Ishikawa (cell line): Measurements from ENCODE around the gene CLIP3.

Source experiments
- CEBPB ChIP-seq: IDR thresholded peaks from 2 replicates; pipeline ENCODE4 v1.6.1; 2012
- CREB1 ChIP-seq: IDR thresholded peaks from 2 replicates; pipeline ENCODE4 v1.6.1; 2012; ENCODE audit warnings: low read depth
- EGR1 ChIP-seq: IDR thresholded peaks from 2 replicates; pipeline ENCODE4 v1.6.1; 2012
- EP300 ChIP-seq: IDR thresholded peaks from 2 replicates; pipeline ENCODE4 v1.6.1; 2012; ENCODE audit warnings: borderline replicate concordance
- FOXM1 ChIP-seq: IDR thresholded peaks from 2 replicates; pipeline ENCODE4 v1.6.1; 2012; ENCODE audit warnings: low read depth, borderline replicate concordance
- NFIC ChIP-seq: IDR thresholded peaks from 2 replicates; pipeline ENCODE4 v1.6.1; 2012
- RAD21 ChIP-seq: IDR thresholded peaks from 2 replicates; pipeline ENCODE4 v1.6.1; 2012; ENCODE audit warnings: low read depth
- TAF1 ChIP-seq: IDR thresholded peaks from 2 replicates; pipeline ENCODE4 v1.6.1; 2012; ENCODE audit warnings: low read depth, mild to moderate bottlenecking
- TCF12 ChIP-seq: IDR thresholded peaks from 2 replicates; pipeline ENCODE4 v1.6.1; 2012; ENCODE audit warnings: low read depth
- TEAD4 ChIP-seq: IDR thresholded peaks from 2 replicates; pipeline ENCODE4 v1.6.1; 2012
- YY1 ChIP-seq: IDR thresholded peaks from 2 replicates; pipeline ENCODE4 v1.6.1; 2012; ENCODE audit warnings: low read depth
- ZBTB7A ChIP-seq: IDR thresholded peaks from 2 replicates; pipeline ENCODE4 v1.6.1; 2012; ENCODE audit warnings: low read depth
- TF ChIP-seq, protein P1 (sequence below): IDR thresholded peaks from 2 replicates; pipeline ENCODE4 v1.6.1; 2012; ENCODE audit warnings: low read depth, mild to moderate bottlenecking
- TF ChIP-seq, protein P2 (sequence below): IDR thresholded peaks from 2 replicates; pipeline ENCODE4 v1.6.1; 2012
- TF ChIP-seq, protein P3 (sequence below): IDR thresholded peaks from 2 replicates; pipeline ENCODE4 v1.6.1; 2012

Gene CLIP3

DNA sequence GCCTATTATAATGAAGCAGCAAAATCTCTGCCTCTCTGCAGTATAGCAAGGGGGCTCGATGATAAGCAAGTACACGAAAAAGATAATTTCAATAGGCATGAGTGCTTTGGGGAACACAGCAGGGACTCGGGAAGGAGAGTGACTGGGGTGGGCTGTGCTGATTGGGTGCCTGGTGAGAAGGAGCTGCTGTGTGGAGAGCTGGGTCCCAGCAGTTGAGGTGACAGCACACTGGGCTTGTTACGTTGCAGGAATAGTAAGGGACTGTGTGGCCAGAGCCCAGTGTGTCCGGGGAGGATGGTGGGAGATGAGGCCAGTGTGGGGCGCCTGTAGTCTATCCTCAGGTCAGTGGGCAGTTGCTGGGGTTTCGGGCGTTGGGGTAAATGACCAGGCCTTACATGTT is 39.4 kb upstream of the CLIP3 start:
- no peak for TF ChIP-seq ZBTB7A
- no peak for TF ChIP-seq TCF12
- TF ChIP-seq NFIC: no peak
- no peak for TF ChIP-seq RAD21
- no peak for TF ChIP-seq EP300
- no peak for TF ChIP-seq FOXM1
- no peak for TF ChIP-seq CEBPB
- TF ChIP-seq, protein P1, sequence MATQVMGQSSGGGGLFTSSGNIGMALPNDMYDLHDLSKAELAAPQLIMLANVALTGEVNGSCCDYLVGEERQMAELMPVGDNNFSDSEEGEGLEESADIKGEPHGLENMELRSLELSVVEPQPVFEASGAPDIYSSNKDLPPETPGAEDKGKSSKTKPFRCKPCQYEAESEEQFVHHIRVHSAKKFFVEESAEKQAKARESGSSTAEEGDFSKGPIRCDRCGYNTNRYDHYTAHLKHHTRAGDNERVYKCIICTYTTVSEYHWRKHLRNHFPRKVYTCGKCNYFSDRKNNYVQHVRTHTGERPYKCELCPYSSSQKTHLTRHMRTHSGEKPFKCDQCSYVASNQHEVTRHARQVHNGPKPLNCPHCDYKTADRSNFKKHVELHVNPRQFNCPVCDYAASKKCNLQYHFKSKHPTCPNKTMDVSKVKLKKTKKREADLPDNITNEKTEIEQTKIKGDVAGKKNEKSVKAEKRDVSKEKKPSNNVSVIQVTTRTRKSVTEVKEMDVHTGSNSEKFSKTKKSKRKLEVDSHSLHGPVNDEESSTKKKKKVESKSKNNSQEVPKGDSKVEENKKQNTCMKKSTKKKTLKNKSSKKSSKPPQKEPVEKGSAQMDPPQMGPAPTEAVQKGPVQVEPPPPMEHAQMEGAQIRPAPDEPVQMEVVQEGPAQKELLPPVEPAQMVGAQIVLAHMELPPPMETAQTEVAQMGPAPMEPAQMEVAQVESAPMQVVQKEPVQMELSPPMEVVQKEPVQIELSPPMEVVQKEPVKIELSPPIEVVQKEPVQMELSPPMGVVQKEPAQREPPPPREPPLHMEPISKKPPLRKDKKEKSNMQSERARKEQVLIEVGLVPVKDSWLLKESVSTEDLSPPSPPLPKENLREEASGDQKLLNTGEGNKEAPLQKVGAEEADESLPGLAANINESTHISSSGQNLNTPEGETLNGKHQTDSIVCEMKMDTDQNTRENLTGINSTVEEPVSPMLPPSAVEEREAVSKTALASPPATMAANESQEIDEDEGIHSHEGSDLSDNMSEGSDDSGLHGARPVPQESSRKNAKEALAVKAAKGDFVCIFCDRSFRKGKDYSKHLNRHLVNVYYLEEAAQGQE: no peak
- no peak for TF ChIP-seq TEAD4
- no peak for TF ChIP-seq YY1
- no peak for TF ChIP-seq TAF1
- TF ChIP-seq, protein P2, sequence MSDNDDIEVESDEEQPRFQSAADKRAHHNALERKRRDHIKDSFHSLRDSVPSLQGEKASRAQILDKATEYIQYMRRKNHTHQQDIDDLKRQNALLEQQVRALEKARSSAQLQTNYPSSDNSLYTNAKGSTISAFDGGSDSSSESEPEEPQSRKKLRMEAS: no peak
- TF ChIP-seq EGR1: no peak

DNA sequence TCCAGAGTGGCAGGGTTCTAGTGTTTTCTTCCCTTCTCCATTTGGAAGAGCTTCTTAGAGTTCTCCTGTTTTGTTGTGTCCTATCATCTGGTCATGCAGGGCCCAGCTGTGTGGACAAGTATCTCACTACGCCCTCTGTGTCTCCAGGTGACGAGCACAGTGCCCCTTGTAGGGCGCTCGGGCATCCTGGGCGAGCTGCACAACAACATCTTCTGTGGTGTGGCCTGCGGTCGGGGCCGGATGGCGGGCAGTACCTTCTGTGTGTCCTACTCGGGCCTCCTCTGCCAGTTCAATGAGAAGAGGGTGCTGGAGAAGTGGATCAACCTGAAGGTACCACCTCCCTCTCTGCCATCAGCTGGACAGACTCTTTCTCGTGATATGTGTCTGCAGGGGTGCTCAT is 35.0 kb upstream of the CLIP3 start:
- TF ChIP-seq EGR1 (no peak), ZBTB7A (no peak), CREB1 (no peak), TEAD4 (no peak), NFIC (no peak), YY1 (no peak), RAD21 (no peak), CEBPB (no peak), TCF12 (no peak), TAF1 (no peak), FOXM1 (no peak), EP300 (no peak)
- TF ChIP-seq, protein P2: no peak
- TF ChIP-seq, protein P1: no peak
- TF ChIP-seq, protein P3, sequence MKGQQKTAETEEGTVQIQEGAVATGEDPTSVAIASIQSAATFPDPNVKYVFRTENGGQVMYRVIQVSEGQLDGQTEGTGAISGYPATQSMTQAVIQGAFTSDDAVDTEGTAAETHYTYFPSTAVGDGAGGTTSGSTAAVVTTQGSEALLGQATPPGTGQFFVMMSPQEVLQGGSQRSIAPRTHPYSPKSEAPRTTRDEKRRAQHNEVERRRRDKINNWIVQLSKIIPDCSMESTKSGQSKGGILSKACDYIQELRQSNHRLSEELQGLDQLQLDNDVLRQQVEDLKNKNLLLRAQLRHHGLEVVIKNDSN: no peak

DNA sequence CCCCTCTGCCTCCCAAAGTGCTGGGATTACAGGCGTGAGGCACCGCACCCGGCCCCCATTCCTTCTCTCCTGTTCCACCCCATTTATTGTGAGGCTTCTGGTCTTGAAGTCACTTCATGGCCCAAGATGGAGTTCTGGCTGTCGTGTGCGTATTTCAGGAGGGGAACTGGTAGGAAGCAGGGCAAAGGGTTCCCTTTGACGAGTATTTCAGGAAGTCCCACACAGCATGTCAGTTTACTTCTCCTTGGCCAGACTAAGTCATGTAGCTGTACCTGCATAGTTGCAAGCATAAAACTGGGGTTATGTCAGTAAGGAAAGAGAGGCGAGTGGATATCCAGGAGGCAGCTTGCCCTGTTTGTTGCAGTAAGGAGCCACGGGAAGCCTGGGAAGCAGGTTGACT is 32.2 kb upstream of the CLIP3 start:
- TF ChIP-seq YY1 (no peak), TCF12 (no peak), FOXM1 (no peak), TEAD4 (no peak), CREB1 (no peak), TAF1 (no peak), CEBPB (no peak), EP300 (no peak), NFIC (no peak), ZBTB7A (no peak), EGR1 (no peak), RAD21 (no peak)
- TF ChIP-seq, protein P3: no peak
- TF ChIP-seq, protein P2: no peak
- TF ChIP-seq, protein P1: no peak

DNA sequence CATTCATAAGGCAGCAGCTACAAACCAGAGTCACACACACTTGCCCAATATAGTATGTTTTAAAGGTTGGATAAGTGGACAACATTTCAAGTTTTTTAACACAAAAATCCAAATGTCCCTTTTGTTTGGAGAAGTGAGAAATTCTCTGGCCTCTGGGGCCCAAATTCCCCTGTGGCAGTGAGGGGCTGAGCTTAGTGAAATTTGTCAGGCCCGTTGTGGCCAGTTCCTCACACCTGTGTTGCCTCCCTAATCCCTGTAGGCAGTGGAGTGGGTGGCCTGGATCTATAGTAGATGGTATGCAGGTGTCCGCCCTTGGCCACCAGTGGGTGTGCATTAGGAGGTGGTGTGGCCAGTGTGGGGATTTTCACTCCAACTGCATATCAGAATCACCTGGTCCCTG is 28.7 kb upstream of the CLIP3 start:
- no peak for TF ChIP-seq TAF1
- no peak for TF ChIP-seq TCF12
- no peak for TF ChIP-seq FOXM1
- TF ChIP-seq CREB1: no peak
- no peak for TF ChIP-seq CEBPB
- TF ChIP-seq, protein P1: no peak
- no peak for TF ChIP-seq EGR1
- TF ChIP-seq ZBTB7A: no peak
- TF ChIP-seq, protein P3: no peak
- TF ChIP-seq RAD21: no peak
- no peak for TF ChIP-seq EP300
- TF ChIP-seq YY1: no peak
- no peak for TF ChIP-seq NFIC
- TF ChIP-seq, protein P2: no peak
- no peak for TF ChIP-seq TEAD4
